K562 (cell line): ENCODE data around the gene THSD8.

Source experiments
- POLR2A ChIP-seq: fragments of 450-650 bp; conservative IDR thresholded peaks from 2 replicates; pipeline ENCODE4 v1.6.1; 2016
- SIN3A ChIP-seq, 2 experiments: fragments of 150-350 bp in 1 of 2; IDR thresholded peaks; 2 replicates each; pipeline ENCODE4 v1.6.1; 2011 to 2016; ENCODE audit warnings: borderline replicate concordance in 2 of 2, low read depth in 2 of 2, low read length in 2 of 2, mild to moderate bottlenecking in 2 of 2, moderate library complexity in 2 of 2; ENCODE audit not compliant: control insufficient read depth in 1 of 2
- SMC3 ChIP-seq: conservative IDR thresholded peaks from 2 replicates; pipeline ENCODE4 v1.6.1; 2011; ENCODE audit warnings: low read depth, low read length, improper control_type of control experiment; ENCODE audit not compliant: insufficient read depth

DNA sequence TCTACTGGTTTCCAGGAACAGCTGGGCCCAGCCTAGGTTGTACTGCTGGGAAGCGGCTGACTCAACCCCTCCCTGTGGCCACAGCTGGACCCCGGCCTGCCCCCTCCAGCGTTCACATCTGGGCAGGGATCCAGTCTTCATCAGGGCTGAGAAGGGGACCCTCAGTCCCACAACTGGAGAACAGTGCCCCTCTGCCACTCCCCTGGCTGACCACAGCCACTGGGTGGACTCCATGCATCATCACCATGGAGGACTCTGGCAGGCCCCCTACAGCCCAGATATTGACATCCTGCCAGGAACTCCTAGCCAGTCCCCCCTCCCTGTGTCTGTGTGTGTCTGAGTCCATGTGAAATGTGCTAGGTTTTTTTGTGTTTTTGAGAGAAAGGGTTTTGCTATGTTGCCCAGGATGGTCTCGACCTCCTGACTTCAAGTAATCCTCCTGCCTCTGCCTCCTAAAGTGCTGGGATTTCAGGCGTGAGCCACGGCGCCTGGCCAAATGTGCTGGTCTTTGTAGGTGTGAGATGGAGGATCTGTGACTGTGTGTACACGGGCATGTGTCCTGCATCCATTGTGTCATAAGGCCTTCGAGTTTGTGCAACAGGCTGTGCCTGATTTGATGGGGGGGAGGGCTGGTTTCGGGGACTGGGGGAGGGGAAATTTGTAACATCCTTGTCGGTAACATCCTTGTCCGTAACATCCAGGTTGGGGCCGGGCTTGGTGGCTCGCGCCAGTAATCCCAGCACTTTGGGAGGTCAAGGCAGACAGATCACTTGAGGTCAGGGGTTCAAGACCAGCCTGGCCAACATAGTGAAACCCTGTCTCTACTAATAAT, 22.5 kb upstream of the THSD8 start:
- TF ChIP-seq SIN3A (IDR thresholded peaks at IDR 0.05; ENCODE audit: borderline replicate concordance in 2 of 2, control insufficient read depth in 1 of 2, low read depth in 2 of 2, low read length in 2 of 2) (no peak), SMC3 (no peak), POLR2A (no peak)
